ENCODE measurements around the gene MTTP. TPM values are rescaled to one million over a fixed set of nuclear protein-coding genes. Genes with fewer than 3 reads are reported as not detected.

Gene MTTP
- total RNA-seq, 1 donor from 2014 or later: not detected

- TF ChIP-seq, protein P1, sequence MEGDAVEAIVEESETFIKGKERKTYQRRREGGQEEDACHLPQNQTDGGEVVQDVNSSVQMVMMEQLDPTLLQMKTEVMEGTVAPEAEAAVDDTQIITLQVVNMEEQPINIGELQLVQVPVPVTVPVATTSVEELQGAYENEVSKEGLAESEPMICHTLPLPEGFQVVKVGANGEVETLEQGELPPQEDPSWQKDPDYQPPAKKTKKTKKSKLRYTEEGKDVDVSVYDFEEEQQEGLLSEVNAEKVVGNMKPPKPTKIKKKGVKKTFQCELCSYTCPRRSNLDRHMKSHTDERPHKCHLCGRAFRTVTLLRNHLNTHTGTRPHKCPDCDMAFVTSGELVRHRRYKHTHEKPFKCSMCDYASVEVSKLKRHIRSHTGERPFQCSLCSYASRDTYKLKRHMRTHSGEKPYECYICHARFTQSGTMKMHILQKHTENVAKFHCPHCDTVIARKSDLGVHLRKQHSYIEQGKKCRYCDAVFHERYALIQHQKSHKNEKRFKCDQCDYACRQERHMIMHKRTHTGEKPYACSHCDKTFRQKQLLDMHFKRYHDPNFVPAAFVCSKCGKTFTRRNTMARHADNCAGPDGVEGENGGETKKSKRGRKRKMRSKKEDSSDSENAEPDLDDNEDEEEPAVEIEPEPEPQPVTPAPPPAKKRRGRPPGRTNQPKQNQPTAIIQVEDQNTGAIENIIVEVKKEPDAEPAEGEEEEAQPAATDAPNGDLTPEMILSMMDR (IDR thresholded peaks at IDR 0.05): no peak
- peaks cover 4% of the 10 kb centered on the region for H3K27me3 Mint-ChIP-seq (ENCODE audit: low read depth)
- no peaks in the 10 kb centered on the region for H3K4me1 Mint-ChIP-seq (ENCODE audit: low read depth)
- no peak overlapping the region for H3K27ac Mint-ChIP-seq (ENCODE audit: unreplicated experiment)
- no peak overlapping the region for H3K4me3 Mint-ChIP-seq (ENCODE audit: unreplicated experiment)
- H3K36me3 Mint-ChIP-seq (ENCODE audit: low read depth): no peaks in the 10 kb centered on the region
- DNase-seq (ENCODE audit: low spot score): no peak
- peaks cover 7% of the 10 kb centered on the region for H3K9me3 Mint-ChIP-seq (ENCODE audit: low read depth)
These were observed 37.0 kb upstream of the MTTP start for GRCh38 chr4:99537674-99538073.

DNA sequence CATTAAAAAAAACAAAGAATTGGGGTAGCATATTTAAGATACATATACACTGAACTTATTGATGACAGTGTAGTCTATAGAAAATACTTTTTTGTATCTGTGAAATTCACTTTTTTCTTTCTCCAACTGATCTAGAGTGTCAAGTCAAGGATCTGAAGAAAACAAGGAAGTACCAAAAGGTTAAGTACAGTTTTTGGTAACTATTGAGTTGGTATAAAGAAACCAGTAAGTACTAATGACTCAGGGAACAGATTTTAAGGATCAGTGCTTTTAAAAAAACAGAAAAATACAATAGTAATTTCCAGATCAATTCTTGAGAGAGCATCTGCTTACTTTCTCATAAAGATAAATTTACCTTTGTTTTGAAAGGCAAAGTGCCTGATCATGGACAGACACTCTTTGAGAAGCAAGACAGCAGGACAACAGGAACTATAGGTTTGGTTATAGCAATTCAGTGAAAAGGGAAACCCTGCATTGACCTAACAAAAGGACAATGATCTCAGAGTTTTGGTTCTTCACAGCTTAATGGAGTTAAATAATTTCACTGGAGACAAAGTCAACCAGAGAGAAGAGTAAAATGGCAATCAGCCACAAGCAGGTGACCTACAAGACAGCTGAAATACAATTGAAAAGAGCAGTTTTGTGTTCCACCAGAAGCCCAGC, 34.2 kb upstream of the MTTP start:
- Mint-ChIP-seq H3K36me3 (ENCODE audit: low read depth) (no peaks in the 10 kb centered on the region), H3K4me1 (ENCODE audit: low read depth) (no peaks in the 10 kb centered on the region), H3K27ac (ENCODE audit: unreplicated experiment) (no peak overlapping the region), H3K9me3 (ENCODE audit: low read depth) (peaks cover 18% of the 10 kb centered on the region), H3K27me3 (ENCODE audit: low read depth) (no peaks in the 10 kb centered on the region), H3K4me3 (ENCODE audit: unreplicated experiment) (no peak overlapping the region)
- no peak for DNase-seq (ENCODE audit: low spot score)
- TF ChIP-seq, protein P1 (IDR thresholded peaks at IDR 0.05): no peak

DNA sequence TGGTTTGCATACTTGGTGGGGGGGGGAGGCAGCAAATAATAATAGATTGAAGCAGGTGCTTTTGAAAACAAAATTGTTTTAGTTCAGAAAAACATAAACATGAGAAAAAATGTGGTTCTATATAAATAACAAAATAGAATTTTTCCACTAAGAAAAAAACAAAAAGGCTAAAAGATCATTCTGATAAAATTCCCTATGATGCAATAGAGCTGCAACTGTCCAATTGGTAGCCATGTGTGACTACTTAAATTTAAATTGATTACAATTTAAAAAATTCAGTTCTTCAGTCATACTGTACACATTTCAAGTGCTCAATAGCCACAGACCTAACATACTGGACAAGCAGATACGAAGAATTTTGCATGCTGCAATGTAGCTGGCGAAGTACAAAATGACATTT, 21.8 kb upstream of the MTTP start:
- no peak for DNase-seq (ENCODE audit: low spot score)
- no peaks in the 10 kb centered on the region for H3K9me3 Mint-ChIP-seq (ENCODE audit: low read depth)
- no peak overlapping the region for H3K4me3 Mint-ChIP-seq (ENCODE audit: unreplicated experiment)
- TF ChIP-seq, protein P1 (IDR thresholded peaks at IDR 0.05): no peak
- no peaks in the 10 kb centered on the region for H3K27me3 Mint-ChIP-seq (ENCODE audit: low read depth)
- no peaks in the 10 kb centered on the region for H3K4me1 Mint-ChIP-seq (ENCODE audit: low read depth)
- H3K27ac Mint-ChIP-seq (ENCODE audit: unreplicated experiment): no peak overlapping the region
- no peaks in the 10 kb centered on the region for H3K36me3 Mint-ChIP-seq (ENCODE audit: low read depth)

GRCh38 chr4:99563310-99564186, 11.1 kb upstream of the MTTP start, which contains the start of gene TRMT10A:
Gene TRMT10A (minus strand): TSS chr4:99564039. CDS start chr4:99559338, 4,701 bp downstream.
- Mint-ChIP-seq H3K4me3 (ENCODE audit: unreplicated experiment) (peak within 1 kb of the TSS; percentile 88), H3K9me3 (ENCODE audit: low read depth) (no peaks in the 10 kb centered on the region), H3K27ac (ENCODE audit: unreplicated experiment) (peak within 1 kb of the TSS; percentile 99), H3K4me1 (ENCODE audit: low read depth) (peaks cover 5% of the 10 kb centered on the region), H3K36me3 (ENCODE audit: low read depth) (peaks cover 2% of the 10 kb centered on the region), H3K27me3 (ENCODE audit: low read depth) (peaks cover 15% of the 10 kb centered on the region)
- TF ChIP-seq, protein P1 (IDR thresholded peaks at IDR 0.05): peak; percentile 47
- peak; percentile 99 for DNase-seq (ENCODE audit: low spot score)

DNA sequence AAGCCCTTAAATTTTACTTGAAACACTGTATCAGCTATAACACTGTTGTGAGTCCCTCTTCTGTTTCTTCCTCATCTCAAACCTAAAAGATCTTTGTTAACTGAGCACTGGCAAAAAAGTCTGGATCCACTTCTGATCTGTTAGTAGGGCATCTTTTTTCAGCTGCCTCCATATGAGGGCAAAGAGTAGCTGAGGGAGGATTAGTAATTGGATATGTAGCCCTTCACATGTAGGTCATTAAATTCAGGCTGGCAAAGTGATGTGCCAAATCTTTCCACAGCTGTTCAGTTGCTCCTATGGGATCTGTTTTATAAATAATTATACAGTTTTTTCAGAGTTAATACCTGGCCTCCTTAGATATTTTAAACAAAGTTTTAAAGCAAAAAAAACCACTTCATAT, 9.7 kb upstream of the MTTP start:
- Mint-ChIP-seq H3K36me3 (ENCODE audit: low read depth) (peaks cover 2% of the 10 kb centered on the region), H3K4me1 (ENCODE audit: low read depth) (peaks cover 5% of the 10 kb centered on the region), H3K4me3 (ENCODE audit: unreplicated experiment) (peak overlapping the region; percentile 5), H3K9me3 (ENCODE audit: low read depth) (no peaks in the 10 kb centered on the region), H3K27ac (ENCODE audit: unreplicated experiment) (no peak overlapping the region), H3K27me3 (ENCODE audit: low read depth) (peaks cover 23% of the 10 kb centered on the region)
- TF ChIP-seq, protein P1 (IDR thresholded peaks at IDR 0.05): no peak
- DNase-seq (ENCODE audit: low spot score): no peak
